ENCODE data around the gene FPR2.
"Not testable (repeated sequence)": the region's sequence is repeated elsewhere in the genome, so short reads cannot be mapped to it uniquely, and the experiment has no call there.

The FPR2 gene

DNA sequence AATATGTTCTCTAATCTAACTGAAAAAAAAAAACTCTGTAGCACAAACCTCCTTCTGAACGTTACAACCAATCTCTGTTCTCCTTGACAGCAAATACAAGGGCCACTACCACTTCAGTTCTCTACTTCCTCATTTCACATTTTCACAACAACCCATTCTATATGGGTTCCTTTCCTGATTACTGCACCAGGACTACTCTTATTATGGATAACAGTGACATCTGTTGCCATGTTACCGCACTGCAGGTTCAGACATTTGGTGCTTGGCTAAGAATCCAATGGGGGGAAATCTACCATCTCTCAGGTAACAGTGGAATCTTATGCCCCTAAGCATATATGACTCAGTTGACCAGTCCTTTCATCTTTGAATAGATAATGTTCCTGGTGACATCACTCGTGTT is 22.4 kb downstream of the FPR2 start:
- no peak for DNase-seq (ENCODE audit: low read depth)

DNA sequence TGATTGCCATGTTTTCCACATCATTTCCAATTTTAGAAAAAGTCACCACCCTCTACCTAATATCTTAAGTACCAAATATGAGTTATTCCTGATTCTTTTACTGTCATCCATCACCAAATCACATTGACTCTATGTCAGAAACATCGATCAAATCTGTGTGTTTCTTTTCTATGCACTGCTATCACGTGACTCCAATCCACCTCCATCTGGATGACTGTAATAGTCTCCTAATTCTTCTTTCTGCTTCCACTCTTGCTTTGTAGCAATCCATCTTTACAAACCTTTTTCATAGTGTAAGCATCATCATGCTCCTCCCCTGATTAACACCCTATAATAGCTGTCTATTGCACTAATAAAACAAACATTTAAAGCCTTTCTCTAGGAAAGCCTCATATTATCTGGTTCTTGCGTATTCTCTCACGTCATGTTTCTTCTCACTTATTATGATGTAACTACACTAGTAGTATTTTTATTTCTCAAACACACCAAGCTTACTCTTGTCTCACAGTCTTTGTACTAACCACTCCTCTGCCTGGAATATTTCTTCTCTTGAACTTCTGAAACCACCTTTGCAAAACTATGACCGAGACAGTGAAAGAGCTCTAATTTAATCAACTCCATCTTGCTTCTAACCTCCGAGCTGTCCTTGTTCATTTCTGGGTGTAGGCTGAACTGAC is 23.3 kb downstream of the FPR2 start:
- no peak for DNase-seq (ENCODE audit: low read depth)

DNA sequence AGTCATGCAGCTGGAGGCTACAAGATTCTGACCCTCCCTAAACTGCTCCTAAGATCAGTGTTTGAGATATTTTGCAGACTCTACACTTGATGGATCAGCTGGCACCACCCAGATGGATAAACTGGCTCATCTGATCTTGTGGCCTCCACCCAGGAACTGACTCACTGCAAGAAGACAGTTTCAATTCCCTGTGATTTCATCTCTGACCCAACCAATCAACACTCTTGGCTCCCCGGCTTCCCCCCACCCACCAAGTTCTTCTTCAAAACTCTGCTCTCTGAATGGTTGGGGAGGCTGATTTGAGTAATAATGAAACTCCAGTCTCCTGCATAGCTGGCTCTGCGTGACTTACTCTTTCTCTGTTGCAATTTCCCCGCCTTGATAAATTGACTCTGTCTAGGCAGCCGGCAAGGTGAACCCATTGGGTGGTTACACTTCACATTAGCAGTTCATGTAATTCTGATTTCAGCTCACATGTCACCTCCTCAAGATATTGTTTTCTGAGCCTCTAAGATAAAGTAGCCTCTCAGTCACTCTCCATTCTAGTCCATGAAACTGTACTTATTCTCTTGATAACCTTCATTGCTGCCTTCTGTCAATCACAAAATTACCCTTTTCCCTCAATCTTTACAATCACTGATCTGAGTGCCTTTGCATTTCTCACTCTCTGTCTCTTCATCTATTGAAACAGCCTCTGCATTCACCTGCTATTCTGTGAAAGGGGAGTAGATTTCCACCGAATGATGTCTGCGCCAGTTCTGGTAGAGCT is 24.1 kb downstream of the FPR2 start:
- DNase-seq (ENCODE audit: low read depth) = peak; percentile 64

DNA sequence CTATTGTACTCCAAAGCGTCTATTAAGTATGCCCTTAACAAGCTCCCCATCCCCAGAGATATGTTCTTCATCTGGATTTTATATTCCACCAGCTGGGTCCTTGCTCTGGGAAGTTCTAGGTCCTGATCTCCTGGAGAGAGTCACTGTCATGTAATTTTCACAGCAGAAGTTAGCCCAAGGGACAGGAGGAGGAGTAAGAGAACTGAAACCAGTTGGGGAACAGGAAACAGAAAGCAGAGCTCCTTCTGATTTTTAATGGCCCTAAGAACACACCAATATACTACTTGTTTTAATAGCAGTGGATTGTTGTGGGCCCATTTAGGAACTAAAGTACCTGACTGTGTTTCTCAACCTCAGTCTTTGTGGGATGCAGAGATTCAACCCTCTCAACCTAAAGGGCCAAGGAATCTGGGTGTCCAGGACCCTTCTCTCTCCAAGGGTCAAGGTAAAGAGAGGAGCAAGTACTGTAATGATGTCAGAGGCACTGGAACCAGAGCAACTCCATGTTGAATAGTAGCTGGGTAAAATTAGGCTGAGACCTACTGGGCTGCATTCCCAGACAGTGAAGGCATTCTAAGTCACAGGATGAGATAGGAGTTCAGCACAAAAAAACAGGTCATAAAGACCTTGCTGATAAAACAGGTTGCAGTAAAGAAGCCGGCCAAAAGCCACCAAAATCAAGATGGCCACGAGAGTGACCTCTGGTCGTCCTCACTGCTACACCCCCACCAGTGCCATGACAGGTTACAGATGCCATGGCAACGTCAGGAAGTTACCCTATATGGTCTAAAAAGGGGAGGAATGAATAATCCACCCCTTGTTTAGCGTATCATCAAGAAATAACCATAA is 25.9 kb downstream of the FPR2 start:
- no peak for DNase-seq (ENCODE audit: low read depth)

DNA sequence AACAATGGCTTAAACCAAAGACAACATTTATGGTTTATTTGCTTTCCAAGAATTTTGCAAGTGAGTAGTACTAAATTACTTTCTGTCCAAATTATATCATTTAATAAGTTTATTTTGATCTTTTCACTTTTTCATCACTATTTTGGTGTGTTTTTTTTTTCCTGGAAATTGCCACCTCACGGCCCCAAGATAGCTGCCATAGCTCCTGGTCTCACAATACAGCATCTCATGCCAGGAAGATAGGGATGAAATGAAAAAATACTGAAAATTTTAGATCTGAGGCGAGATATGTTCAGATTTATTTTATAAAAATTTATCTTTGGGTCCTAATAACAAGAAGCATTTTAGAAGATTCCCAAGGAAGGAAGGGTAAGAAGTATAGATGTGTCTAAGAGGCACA is 27.0 kb downstream of the FPR2 start:
- no peak for DNase-seq (ENCODE audit: low read depth)

DNA sequence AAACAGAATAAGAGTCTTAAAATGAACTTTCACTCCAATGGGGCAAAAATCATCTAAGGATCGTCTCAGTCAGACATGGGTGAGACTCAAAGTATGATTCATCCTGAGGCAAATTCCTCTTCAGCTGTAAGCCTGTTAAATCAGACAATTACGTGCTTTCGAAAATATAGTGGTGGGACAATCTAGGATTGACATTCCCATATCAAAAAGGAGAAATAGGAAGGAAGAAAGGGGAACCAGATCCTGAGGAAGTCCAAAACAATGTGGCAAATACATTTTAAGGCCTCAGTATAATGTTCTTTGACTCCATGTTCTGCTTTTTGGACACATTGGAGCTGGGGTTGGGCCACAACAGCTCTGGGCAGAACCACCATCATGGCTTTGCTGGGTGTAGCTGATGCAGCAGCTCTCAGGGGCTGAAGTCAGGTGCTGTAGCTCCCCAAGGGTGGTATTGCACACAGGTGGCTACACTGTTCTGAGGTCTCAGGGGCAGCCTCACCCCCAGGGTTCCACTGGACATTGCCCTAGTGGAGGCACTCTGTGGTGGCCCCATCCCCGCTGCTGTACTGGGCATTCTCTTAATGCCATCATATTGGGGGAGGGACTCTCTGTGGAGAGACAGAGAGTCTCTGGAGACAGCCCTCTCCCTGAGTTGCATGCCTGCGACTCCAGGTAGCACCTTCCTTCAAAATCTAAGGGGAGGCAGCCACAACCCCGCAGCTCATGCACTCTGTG is 28.2 kb downstream of the FPR2 start:
- DNase-seq (ENCODE audit: low read depth) = no peak

DNA sequence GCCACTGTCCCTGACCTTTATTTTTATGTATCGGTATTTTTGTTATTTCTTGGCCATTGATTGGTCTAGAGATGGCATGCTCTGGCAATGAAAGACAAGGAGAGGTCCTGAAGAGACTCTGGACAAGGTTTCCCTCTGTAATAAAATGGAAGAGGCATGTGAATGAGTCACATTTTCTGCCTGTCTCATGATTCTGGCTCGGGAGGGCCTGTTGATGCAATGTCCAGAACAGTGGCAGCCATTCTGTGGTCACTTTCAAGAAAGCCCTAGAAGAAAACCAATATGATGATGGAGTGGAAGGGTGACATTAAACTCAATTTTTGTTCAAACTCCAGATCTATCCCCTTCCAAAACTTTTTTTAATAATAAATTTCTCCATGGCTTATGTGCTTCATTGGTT is 32.0 kb downstream of the FPR2 start:
- no peak for DNase-seq (ENCODE audit: low read depth)

DNA sequence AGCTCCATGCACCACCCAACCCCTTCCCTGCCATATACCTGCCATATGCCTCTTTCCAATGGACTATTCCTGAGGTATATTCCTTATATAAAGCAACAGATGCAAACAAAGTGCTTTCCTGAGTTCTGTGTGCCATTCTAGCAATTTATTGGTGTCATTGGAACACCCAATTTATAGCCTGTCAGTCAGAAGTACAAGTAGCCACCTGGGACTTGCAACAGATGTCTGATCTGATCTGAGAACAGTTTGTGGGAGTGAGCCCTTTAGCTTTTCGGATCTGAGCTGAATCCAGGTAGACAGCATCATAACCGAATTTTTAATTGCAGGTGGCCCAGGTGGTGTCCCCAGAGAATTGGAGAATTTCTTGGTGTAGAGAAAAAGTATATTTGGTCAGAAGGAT is 33.0 kb downstream of the FPR2 start:
- no peak for DNase-seq (ENCODE audit: low read depth)

DNA sequence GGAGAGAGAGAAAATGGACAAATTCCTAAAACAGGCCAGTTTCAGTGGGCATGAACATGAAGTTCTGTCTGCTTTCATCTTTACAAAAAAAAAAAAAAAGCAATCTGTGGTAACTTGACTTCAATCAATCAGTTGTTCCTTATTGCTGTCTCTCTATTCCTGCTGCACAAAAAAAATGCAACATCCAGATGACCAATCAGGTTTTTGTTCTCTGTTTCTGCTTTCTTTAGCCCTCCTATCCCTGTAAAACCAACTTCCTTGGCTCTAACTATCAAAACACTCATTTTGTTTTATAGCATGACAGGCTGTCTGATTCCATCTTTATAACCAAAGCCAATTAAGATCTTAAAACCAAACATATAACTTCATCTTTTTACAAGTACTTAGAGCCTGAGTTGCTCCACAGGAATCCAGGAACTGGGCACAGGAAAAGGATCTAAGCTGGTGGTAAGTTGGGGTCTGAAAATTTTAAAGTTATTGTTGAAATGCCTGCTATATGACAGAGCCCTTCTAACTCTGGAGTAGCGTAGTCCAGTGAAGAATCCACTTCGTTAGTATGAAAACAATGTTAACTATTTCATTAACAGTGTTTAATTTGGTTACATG is 34.0 kb downstream of the FPR2 start, which contains the start of gene FPR3:
Gene FPR3 (plus strand): TSS at position 273 of the 606 bp plus-strand sequence. CDS start 28,592 bp downstream, outside the sequence.
- no peak for DNase-seq (ENCODE audit: low read depth)

DNA sequence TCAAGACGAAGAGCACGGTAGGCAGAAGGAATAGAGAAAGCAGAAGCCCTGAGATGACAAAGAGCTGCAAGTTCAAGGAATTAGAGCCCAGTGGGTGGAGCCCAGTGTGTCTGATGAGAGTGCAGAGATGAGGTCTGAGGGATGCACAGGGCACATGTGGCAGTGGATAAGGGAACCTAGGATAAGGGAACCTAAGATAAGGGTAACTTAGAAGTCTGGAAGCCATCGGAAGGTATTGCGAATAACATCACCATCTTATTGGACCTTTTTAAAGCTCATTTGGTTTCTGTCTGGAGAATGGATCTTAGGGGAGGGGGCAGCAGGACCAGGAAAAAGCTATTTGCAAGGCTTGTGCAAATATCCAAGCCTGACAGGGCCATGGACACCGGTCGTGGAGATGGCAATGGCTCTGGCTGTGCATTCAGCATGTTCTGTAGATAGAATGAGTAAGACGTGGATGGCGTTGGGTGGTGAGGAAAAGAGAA is 35.3 kb downstream of the FPR2 start:
- DNase-seq (ENCODE audit: low read depth) = no peak

DNA sequence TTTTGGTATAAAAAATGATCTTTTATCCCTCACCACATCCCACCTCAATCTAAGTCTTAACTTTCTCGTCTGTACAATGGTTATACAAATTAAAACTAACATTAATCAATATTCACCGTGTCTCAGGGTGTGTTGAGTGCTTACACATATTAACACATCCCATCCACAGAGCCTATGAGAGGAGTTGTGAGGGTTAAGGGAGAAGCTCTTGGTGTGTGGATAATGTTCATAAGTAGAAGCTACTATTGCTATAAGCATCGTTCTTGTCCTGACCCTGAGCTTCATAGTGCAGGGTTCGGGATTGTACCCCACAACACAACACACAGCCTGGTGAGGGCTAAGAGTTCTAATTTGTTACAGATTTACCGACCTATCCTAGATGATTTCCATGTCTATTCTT is 36.5 kb downstream of the FPR2 start:
- no peak for DNase-seq (ENCODE audit: low read depth)

DNA sequence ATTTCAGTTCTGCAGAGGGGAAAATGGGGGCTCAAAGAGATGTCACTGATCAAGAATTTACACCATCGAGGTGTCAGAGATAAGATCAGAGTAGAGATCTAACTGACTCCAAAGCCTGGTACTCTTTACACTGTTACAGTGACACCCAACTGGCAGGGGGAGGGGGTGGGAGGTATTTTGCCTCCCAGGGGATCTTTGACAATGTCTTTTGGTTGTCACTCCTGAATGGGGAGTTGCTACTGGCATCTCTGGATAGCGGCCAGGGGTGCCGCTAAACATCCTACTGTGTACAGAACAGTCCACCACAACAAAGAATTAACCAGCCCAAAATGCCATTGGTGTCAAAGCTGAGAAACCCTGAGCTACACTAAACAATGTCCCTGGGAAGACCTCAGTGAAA is 37.1 kb downstream of the FPR2 start:
- DNase-seq (ENCODE audit: low read depth) = no peak

DNA sequence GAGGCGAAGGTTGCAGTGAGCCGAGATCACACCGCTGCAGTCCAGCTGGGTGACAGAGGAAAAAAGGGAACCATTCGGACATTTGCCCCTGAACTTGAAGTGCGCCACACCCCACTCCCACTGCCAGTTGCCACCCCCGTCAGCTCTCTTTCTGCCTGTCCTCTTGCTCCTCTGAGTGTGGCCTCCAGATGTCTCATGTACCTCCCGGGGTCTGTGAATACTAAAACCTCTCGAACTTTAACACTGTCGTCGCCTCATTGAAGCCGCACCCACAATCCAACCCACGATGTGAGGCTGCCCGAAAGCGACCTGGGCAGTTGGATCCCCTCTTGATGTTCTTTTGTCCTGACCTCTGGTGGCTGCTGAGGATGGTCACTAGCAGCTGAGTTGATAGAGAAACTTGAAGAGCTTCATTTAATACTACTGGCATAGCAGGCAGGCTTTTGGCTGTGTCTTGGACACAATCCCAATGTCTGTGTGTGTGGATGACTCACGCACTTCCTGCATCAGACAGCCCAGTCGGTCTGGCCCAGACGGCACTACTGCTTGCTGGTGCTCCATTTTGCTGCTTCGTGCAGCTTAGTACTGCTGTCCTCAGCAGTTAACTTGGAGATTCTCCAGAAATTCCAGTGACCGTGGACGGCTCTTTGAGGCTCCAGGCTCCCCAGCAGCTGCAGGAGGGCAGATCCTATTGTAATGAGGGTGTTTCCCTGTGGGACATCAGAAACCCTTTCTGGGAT is 38.2 kb downstream of the FPR2 start:
- DNase-seq (ENCODE audit: low read depth) = peak; percentile 91

DNA sequence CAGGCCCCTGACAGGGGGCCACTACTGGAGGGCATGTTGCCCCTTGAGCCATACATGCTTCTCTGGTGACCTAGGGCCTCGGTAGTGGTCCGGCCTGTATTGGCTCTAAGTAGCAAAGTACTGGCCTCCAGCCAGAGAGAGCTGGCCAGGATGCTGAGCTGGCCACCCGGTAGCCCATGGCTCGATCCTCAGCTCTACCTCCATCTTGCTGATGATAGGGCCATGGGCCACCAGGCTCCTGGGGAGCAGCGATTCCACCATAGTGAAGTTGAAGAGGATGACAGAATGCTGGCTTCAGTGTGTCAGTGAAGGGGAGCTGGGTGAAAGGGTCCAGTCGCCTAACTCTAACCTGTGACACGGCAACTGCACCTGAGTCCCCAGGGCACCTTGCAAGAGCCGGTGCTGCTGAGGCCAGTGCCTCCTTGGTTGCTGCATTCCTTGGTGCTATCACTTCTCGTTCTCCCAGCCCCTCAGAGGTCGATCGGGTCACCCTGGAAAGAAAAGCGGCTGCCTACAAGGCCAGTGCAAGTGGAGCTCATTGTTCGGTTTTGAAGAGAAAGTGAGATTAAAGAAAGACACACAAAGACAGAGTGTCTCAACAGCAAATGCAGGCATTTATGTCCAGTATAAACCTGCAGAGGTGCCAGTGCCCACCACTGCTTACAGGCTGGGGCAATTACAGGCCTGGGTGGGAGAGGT is 38.9 kb downstream of the FPR2 start:
- DNase-seq (ENCODE audit: low read depth) = no peak

DNA sequence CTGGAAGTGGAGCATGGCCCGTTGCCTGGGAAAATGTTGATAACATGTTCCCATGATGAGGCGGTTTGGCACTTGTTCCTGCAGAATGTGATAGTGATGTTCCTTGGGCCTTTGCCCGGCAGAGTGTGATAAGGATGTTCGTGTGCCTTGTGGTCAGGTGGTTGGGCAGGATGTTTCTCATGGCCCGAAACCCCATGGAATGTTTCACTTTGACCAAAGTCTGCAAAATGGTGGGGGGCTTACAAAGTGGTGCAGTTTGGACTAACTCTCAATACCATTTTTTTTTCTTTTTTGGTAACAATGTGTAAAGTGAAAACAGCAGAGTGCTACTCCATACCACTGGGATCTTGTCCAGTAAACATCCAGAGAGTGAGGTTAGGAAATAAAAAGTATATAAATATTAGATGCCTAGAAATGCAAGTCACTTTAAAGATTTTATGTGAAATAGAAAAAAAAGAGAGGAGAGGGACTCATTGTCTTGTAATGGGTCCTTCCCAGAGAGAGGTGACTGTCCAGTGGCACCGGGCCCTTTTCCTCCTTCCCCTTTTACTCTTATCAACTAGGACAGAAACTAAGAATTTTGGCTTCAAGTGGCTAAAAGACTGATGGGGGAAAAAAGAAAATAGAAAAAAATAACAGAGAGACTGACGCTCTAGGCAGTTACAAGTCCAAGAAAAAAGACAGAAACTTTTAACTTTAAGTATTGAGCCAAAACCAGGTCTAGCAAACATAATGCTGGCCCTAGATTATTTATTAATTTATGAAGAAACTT is 39.7 kb downstream of the FPR2 start:
- no peak for DNase-seq (ENCODE audit: low read depth)

DNA sequence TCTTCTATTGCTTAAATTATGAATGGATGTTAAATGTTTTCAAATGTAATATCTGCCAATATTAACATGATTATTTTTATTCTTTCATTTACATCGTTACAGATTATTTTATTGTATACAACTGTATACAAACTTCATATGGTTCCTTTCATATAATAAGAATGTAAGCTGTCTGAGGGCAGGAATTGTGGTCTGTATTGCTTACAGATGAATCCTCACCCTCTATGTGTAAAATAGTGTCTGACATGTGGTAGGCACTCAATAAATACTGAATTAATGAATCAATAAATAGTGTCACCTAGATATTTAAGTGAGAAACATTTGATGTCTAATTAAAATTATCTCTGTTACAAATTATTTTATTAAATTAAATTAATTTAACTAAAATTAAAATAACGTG is 41.8 kb downstream of the FPR2 start:
- DNase-seq (ENCODE audit: low read depth) = no peak

DNA sequence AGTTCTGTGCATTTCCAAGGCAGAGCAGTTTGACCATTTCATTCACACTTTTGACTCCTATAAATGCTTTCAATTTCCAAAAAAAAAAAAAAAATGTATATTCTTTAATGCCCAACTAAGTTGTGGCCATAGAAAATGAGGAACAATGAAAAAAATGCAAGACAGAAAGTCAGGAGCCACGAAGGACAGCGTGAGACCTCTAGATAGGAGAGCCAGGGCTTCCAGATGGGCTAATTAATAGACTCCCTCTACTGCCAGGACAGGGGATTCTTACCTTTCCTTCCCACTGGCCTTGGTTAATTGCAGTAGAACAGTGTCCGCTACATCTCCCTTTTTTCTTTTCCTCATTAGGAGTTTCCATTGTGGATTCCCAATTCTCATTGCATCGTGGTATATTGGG is 42.5 kb downstream of the FPR2 start:
- DNase-seq (ENCODE audit: low read depth) = no peak

DNA sequence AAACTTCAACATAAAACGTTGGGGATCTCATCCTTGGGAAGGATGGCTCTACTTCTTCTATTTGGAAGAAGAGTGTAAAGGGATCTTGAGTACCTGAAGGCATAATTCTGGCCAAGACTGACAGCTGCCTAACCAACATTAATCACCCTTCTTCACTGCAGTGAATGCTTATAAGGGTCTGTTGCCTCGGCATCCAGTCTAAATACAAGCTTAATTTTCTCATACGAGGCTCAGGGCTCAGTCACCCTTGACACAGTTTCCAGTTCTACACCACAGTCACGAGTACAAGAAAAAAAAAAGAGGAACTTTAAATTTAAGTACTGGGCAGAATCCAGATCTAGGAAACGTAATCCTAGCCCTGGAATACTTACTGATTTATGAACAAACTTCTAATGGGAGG is 43.0 kb downstream of the FPR2 start:
- no peak for DNase-seq (ENCODE audit: low read depth)

DNA sequence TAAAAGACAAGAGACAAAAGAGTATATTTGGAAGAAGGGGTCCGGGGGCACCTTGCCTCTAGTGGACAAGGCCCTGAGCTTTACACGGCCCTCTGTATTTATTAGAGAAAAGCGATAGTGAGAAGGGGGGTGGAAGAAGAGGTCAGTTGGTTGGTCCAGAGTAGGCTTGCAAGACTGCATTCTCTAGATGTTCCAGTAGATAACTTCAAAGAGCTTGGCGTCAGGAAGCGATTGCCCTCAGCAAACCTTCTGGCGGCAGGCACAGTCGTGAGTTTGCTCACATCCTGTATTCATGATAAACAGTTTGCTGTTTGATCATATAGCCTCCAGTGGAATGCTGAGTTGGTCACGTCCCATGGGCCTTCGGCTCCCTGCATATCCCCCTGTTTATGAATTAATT is 43.8 kb downstream of the FPR2 start:
- not testable (repeated sequence) for DNase-seq (ENCODE audit: low read depth)

All from GM04503 (cell line).